C4-2B (cell line): ENCODE data around the gene RPUSD1.
"Not testable (repeated sequence)": the region's sequence is repeated elsewhere in the genome, so short reads cannot be mapped to it uniquely, and the experiment has no call there.

Experiments used
- ZFX ChIP-seq: fragments of 450-650 bp; IDR thresholded peaks from 2 replicates; pipeline ENCODE4 v1.6.1; 2017
- TF ChIP-seq, protein P1 (sequence below): fragments of 450-650 bp; conservative IDR thresholded peaks from 2 replicates; pipeline ENCODE4 v1.5.1; 2017; ENCODE audit warnings: mild to moderate bottlenecking

DNA sequence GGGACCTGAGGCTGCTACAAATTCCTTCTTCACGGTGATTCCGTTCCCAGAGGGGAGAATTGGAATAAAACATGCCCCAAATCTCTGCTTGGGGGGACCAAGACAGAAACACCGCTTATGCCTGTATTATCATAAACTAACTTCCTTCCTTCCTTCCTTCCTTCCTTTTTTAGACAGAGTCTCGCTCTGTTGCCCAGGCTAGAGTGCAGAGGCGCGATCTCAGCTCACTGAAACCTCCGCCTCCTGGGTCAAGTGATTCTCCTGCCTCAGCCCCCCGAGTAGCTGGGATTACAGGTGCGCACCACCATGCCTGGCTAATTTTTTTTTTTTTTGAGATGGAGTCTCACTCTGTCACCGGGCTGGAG lies 31.8 kb upstream of the RPUSD1 start:
- TF ChIP-seq, protein P1, sequence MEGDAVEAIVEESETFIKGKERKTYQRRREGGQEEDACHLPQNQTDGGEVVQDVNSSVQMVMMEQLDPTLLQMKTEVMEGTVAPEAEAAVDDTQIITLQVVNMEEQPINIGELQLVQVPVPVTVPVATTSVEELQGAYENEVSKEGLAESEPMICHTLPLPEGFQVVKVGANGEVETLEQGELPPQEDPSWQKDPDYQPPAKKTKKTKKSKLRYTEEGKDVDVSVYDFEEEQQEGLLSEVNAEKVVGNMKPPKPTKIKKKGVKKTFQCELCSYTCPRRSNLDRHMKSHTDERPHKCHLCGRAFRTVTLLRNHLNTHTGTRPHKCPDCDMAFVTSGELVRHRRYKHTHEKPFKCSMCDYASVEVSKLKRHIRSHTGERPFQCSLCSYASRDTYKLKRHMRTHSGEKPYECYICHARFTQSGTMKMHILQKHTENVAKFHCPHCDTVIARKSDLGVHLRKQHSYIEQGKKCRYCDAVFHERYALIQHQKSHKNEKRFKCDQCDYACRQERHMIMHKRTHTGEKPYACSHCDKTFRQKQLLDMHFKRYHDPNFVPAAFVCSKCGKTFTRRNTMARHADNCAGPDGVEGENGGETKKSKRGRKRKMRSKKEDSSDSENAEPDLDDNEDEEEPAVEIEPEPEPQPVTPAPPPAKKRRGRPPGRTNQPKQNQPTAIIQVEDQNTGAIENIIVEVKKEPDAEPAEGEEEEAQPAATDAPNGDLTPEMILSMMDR: not testable (repeated sequence)
- not testable (repeated sequence) for TF ChIP-seq ZFX
